ENCODE data around the gene DOK5. TPM values are rescaled to one million over a fixed set of nuclear protein-coding genes. Genes with fewer than 3 reads are reported as not detected.

The DOK5 gene
- total RNA-seq, 1 experiment from 2014 or later = not detected

GRCh38 chr20:54631059-54631458, 155.7 kb downstream of the DOK5 start:
- no peaks in the 10 kb centered on the region for H3K9me3 Mint-ChIP-seq (ENCODE audit: unreplicated experiment)
- DNase-seq = no peak
- H3K27ac Mint-ChIP-seq (ENCODE audit: unreplicated experiment) = no peak overlapping the region
- H3K9me3 ChIP-seq = no peaks in the 10 kb centered on the region
- no peaks in the 10 kb centered on the region for H3K36me3 ChIP-seq (ENCODE audit: control insufficient read depth, insufficient read depth, low read length)
- no peaks in the 10 kb centered on the region for H3K36me3 Mint-ChIP-seq (ENCODE audit: insufficient read depth, unreplicated experiment)
- peaks cover 20% of the 10 kb centered on the region for H3K27me3 Mint-ChIP-seq (ENCODE audit: insufficient read depth, unreplicated experiment)
- H3K4me1 Mint-ChIP-seq (ENCODE audit: low read depth, unreplicated experiment) = no peaks in the 10 kb centered on the region
- ChIA-PET POLR2A (no interaction called here), CTCF (no interaction called here)
- H3K4me3 ChIP-seq (ENCODE audit: low read depth, low read length) = no peak overlapping the region
- no peaks in the 10 kb centered on the region; the same call in none of the 2 replicates for H3K27me3 ChIP-seq (replicated peaks; ENCODE audit: control insufficient read depth, insufficient read depth, low read length)
- no peak overlapping the region for H3K4me3 Mint-ChIP-seq (ENCODE audit: unreplicated experiment)
- intact Hi-C loops (cut with micrococcal nuclease; ENCODE audit: unreplicated experiment) = no loop called here
- H3K4me1 ChIP-seq = no peaks in the 10 kb centered on the region
- BruUV-seq (replicated peaks) = no TSS peak
- TF ChIP-seq, protein P1, sequence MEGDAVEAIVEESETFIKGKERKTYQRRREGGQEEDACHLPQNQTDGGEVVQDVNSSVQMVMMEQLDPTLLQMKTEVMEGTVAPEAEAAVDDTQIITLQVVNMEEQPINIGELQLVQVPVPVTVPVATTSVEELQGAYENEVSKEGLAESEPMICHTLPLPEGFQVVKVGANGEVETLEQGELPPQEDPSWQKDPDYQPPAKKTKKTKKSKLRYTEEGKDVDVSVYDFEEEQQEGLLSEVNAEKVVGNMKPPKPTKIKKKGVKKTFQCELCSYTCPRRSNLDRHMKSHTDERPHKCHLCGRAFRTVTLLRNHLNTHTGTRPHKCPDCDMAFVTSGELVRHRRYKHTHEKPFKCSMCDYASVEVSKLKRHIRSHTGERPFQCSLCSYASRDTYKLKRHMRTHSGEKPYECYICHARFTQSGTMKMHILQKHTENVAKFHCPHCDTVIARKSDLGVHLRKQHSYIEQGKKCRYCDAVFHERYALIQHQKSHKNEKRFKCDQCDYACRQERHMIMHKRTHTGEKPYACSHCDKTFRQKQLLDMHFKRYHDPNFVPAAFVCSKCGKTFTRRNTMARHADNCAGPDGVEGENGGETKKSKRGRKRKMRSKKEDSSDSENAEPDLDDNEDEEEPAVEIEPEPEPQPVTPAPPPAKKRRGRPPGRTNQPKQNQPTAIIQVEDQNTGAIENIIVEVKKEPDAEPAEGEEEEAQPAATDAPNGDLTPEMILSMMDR (IDR thresholded peaks at IDR 0.05; ENCODE audit: insufficient read depth in 1 of 2, low read depth in 1 of 2, low read length in 1 of 2, severe bottlenecking in 1 of 2, unreplicated experiment in 1 of 2) = no peak

DNA sequence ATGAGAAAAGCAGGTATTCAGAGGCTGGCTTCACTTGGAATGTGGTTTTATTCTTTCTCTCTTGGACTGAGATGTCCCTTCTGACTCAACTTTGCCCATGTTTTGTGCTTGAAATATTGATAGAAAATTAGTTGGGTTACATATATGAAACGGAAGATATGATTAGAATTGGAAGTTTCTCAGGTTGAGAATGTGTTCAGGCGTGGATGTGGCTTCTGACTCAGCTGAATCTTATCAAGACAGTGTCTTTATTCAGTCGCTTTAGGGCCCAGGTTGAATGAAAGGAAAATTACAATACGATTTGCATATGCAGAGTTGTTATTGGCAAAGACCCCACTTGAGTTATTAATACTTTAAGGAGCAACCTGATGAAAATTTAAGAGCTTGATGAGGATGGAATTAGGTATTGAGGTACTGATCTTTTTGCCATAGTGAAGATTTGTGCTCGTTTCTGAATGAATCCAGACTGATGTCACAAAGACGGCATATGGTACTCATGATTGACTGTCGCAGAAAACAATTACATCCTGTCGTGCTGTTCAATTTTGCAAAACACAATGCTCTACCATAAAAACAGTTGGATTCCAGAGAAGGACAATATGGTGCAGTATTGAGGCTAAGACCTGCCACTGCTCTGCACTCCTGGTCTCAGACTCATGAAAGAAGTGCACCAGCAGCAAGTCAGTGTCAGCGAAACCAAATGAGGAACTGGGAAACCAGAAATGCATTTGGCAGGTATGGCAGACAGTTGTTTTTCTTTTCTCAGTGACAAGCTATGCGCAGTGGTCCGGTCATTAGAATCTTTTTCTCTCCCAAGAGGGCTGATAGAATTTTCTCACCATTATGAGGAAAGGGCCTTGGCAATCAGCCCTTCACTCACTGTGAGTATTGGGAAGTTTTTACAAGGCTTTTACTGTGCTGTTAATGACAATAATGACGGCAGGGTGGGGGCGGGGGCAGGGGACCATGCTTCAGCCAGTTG, 158.3 kb downstream of the DOK5 start:
- POLR2A ChIA-PET = no interaction called here

DNA sequence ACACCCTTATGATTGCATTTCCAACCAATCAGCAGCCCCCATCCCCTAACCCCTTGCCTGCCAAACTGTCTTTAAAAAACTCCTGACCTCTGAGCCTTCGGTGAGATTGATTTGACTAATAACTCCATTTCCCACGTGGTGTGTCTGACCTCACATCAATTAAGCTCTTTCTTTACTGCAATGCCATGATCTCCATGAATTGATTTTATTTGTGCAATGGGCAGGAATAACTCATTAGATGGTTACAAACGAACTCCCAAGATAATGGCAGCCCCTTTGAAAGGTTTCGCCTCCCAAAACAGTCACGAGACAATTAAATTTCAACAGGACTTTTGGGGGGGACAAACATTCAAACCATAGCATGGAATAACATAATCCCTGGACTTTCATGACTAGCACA, 161.2 kb downstream of the DOK5 start:
- no peak overlapping the region for H3K27ac Mint-ChIP-seq (ENCODE audit: unreplicated experiment)
- TF ChIP-seq, protein P1 (IDR thresholded peaks at IDR 0.05; ENCODE audit: insufficient read depth in 1 of 2, low read depth in 1 of 2, low read length in 1 of 2, severe bottlenecking in 1 of 2, unreplicated experiment in 1 of 2) = no peak
- no peak overlapping the region for H3K4me3 Mint-ChIP-seq (ENCODE audit: unreplicated experiment)
- H3K4me1 Mint-ChIP-seq (ENCODE audit: low read depth, unreplicated experiment) = no peaks in the 10 kb centered on the region
- Histone ChIP-seq H3K4me1 (no peaks in the 10 kb centered on the region), H3K9me3 (no peaks in the 10 kb centered on the region), H3K36me3 (ENCODE audit: control insufficient read depth, insufficient read depth, low read length) (no peaks in the 10 kb centered on the region), H3K27me3 (replicated peaks; ENCODE audit: control insufficient read depth, insufficient read depth, low read length) (no peaks in the 10 kb centered on the region), H3K4me3 (ENCODE audit: low read depth, low read length) (no peak overlapping the region)
- H3K36me3 Mint-ChIP-seq (ENCODE audit: insufficient read depth, unreplicated experiment) = no peaks in the 10 kb centered on the region
- H3K9me3 Mint-ChIP-seq (ENCODE audit: unreplicated experiment) = no peaks in the 10 kb centered on the region
- intact Hi-C loops (cut with micrococcal nuclease; ENCODE audit: unreplicated experiment) = no loop called here
- CTCF ChIA-PET = no interaction called here
- DNase-seq = no peak
- peaks cover 5% of the 10 kb centered on the region for H3K27me3 Mint-ChIP-seq (ENCODE audit: insufficient read depth, unreplicated experiment)
- POLR2A ChIA-PET = no interaction called here
- no TSS peak for BruUV-seq (replicated peaks)

More for the DNA sequence above, 158.3 kb downstream of the DOK5 start:
- Histone ChIP-seq H3K36me3 (ENCODE audit: control insufficient read depth, insufficient read depth, low read length) (no peaks in the 10 kb centered on the region), H3K4me3 (ENCODE audit: low read depth, low read length) (no peak overlapping the region), H3K27me3 (replicated peaks; ENCODE audit: control insufficient read depth, insufficient read depth, low read length) (no peaks in the 10 kb centered on the region; the same call in 1 of the 2 replicates), H3K4me1 (no peaks in the 10 kb centered on the region), H3K9me3 (no peaks in the 10 kb centered on the region)
- Mint-ChIP-seq H3K4me1 (ENCODE audit: low read depth, unreplicated experiment) (no peaks in the 10 kb centered on the region), H3K27me3 (ENCODE audit: insufficient read depth, unreplicated experiment) (peaks cover 11% of the 10 kb centered on the region), H3K36me3 (ENCODE audit: insufficient read depth, unreplicated experiment) (no peaks in the 10 kb centered on the region), H3K9me3 (ENCODE audit: unreplicated experiment) (no peaks in the 10 kb centered on the region), H3K27ac (ENCODE audit: unreplicated experiment) (no peak overlapping the region), H3K4me3 (ENCODE audit: unreplicated experiment) (no peak overlapping the region)
- TF ChIP-seq, protein P1 (IDR thresholded peaks at IDR 0.05; ENCODE audit: insufficient read depth in 1 of 2, low read depth in 1 of 2, low read length in 1 of 2, severe bottlenecking in 1 of 2, unreplicated experiment in 1 of 2) = no peak
- no TSS peak for BruUV-seq (replicated peaks)
- intact Hi-C loops (cut with micrococcal nuclease; ENCODE audit: unreplicated experiment) = no loop called here
- DNase-seq = no peak
- CTCF ChIA-PET = no interaction called here
